Adrenal gland (tissue), 12 donors: ENCODE results near the gene BMP8A. TPM values are rescaled to one million over a fixed set of nuclear protein-coding genes. Genes with fewer than 3 reads are reported as not detected.
"Not testable (repeated sequence)": the region's sequence is repeated elsewhere in the genome, so short reads cannot be mapped to it uniquely, and the experiment has no call there.

Experiments used
- DNase-seq, 7 donors: peaks; one replicate each; pipeline ENCODE4 v3.0.0-alpha.2; 2019 to 2020
- H3K27ac ChIP-seq, 5 donors: fragments of 200-600 bp; sonication (generic) in 4 of 5; 1 replicate in 3 of 5; 2 replicates in 2 of 5; pipeline versions ENCODE4 v1.5.1 to v1.8.0; 2016 to 2020; ENCODE audit warnings: mild to moderate bottlenecking in 1 of 5
- H3K27me3 ChIP-seq: fragments of 200-600 bp; 2 replicates; pipeline ENCODE4 v1.8.0; 2021
- H3K36me3 ChIP-seq, 2 donors: fragments of 200-600 bp; replicated peaks in 1 of 2; 1 replicate in 1 of 2; 2 replicates in 1 of 2; pipeline versions ENCODE4 v1.5.1 to v1.8.0; 2018 to 2022
- H3K4me1 ChIP-seq, 2 donors: fragments of 200-600 bp; replicated peaks in 1 of 2; 1 replicate in 1 of 2; 2 replicates in 1 of 2; pipeline versions ENCODE4 v1.5.1 to v1.8.0; 2018 to 2021
- H3K4me3 ChIP-seq, 4 donors: fragments of 200-600 bp; sonication (generic) in 3 of 4; one replicate each; pipeline ENCODE4 v1.5.1; 2016 to 2018
- H3K9me3 ChIP-seq, 3 donors: fragments of 200-600 bp; sonication (generic) in 1 of 3; replicated peaks in 1 of 3; 1 replicate in 2 of 3; 2 replicates in 1 of 3; pipeline versions ENCODE4 v1.5.1 to v1.8.0; 2016 to 2021
- POLR2A ChIP-seq, 2 donors: fragments of 450-650 bp; IDR thresholded peaks; one replicate each; pipeline ENCODE4 v1.6.1; 2017; ENCODE audit warnings: antibody characterized with exemption in 2 of 2, mild to moderate bottlenecking in 2 of 2, moderate library complexity in 1 of 2
- WGBS, 4 donors: extraction: QIAGEN DNeasy Blood & Tissue Kit in 2 of 4; methylation state at CpG; one replicate each; pipeline versions ENCODE4 v1.1.5 to v1.1.7; 2013 to 2017; 5-methylcytosine and 5-hydroxymethylcytosine counted together
- intact Hi-C, 2 donors: fragments of 100-400 bp; cut with DNase I; formaldehyde crosslinking; loops; one replicate each; pipeline versions ENCODE4 v1.14.1 to v1.15.0; 2022 to 2023
- polyA plus RNA-seq, 3 donors: library from polyadenylated mRNA; stranded (reverse); fragments of 200-250 nt in 2 of 3; fragments of 350-450 nt in 1 of 3; fragmentation: Illumina TruSeq in 1 of 3; extraction: RNeasy Lipid Tissue Mini Kit (QIAGEN cat#74804) in 1 of 3; gene quantifications; one replicate each; pipeline ENCODE4 v1.2.3, GENCODE V29; 2013 to 2014
- total RNA-seq, 9 donors: library from RNA; depleted of rRNA in 4 of 9; stranded (reverse); fragments of >200 nt in 4 of 9; fragments of 120-200 nt in 1 of 9; fragmentation: NEBNext Ultra II Directional in 1 of 9; extraction: Animal tissue kit (Norgen Biotek cat#: 25700) in 1 of 9; gene quantifications; one replicate each; pipeline versions ENCODE4 v1.1.0 to v1.2.4, GENCODE V29; 2013 to 2023
- TF ChIP-seq, protein P1 (sequence below), 6 experiments: fragments of 450-650 bp in 4 of 6; fragments of 200-600 bp in 2 of 6; sonication (generic) in 1 of 6; IDR thresholded peaks; 1 replicate in 5 of 6; 2 replicates in 1 of 6; pipeline versions ENCODE4 v1.5.1 to v1.8.0; 2016 to 2021; ENCODE audit warnings: antibody characterized with exemption in 6 of 6, mild to moderate bottlenecking in 2 of 6, moderate library complexity in 1 of 6
- donor health status: healthy with polysubstance abuse.
- donor health status: Bipolar disorder and iron deficiency.
- donor health status: DM: yes; HTN: yes; CAD: no.
- donor health status: DM: no; HTN: no; CAD: no.
- donor health status: DM: no; HTN: no; CAD: no.
- donor health status: DM: yes; HTN: yes; CAD: no.

The BMP8A gene
- total and polyA plus RNA-seq, 12 donors, result 0.09 to 1.7 (median 0.55) TPM; not detected in 1

DNA sequence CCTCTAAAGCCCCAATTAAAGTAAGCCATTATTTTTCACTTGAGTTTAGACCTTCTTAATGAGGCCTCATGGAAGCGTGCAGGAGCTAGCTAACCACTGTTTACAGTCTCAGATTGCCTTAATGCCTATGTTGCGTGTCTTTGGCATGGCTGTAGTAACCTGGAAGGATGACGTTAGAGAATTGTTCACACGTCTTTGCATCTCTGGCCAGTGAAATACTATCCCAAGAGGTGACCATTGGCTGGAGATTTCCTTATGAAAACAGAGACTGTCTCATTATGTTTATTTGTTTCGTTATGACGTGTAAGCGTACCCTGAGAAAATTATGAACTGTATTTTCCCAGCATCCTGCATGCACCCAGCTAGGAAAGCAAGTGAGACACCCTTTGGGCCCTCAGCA is 18.6 kb upstream of the BMP8A start:
- TF ChIP-seq, protein P1, sequence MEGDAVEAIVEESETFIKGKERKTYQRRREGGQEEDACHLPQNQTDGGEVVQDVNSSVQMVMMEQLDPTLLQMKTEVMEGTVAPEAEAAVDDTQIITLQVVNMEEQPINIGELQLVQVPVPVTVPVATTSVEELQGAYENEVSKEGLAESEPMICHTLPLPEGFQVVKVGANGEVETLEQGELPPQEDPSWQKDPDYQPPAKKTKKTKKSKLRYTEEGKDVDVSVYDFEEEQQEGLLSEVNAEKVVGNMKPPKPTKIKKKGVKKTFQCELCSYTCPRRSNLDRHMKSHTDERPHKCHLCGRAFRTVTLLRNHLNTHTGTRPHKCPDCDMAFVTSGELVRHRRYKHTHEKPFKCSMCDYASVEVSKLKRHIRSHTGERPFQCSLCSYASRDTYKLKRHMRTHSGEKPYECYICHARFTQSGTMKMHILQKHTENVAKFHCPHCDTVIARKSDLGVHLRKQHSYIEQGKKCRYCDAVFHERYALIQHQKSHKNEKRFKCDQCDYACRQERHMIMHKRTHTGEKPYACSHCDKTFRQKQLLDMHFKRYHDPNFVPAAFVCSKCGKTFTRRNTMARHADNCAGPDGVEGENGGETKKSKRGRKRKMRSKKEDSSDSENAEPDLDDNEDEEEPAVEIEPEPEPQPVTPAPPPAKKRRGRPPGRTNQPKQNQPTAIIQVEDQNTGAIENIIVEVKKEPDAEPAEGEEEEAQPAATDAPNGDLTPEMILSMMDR (IDR thresholded peaks at IDR 0.05), result no peak
- no peak for TF ChIP-seq POLR2A (IDR thresholded peaks at IDR 0.05)
- Histone ChIP-seq H3K4me3 (no peak overlapping the region), H3K4me1 (peaks cover 0 to 8% of the 10 kb centered on the region in 2 donors), H3K27me3 (no peaks in the 10 kb centered on the region), H3K9me3 (no peaks in the 10 kb centered on the region), H3K27ac (no peak overlapping the region), H3K36me3 (peaks cover 0 to 58% of the 10 kb centered on the region in 2 donors)
- no peak for DNase-seq
- intact Hi-C loops, result no loop called here
- 88 to 94% (median 92%) methylated on average over 7 of the region's 7 CpGs for WGBS, 4 donors

DNA sequence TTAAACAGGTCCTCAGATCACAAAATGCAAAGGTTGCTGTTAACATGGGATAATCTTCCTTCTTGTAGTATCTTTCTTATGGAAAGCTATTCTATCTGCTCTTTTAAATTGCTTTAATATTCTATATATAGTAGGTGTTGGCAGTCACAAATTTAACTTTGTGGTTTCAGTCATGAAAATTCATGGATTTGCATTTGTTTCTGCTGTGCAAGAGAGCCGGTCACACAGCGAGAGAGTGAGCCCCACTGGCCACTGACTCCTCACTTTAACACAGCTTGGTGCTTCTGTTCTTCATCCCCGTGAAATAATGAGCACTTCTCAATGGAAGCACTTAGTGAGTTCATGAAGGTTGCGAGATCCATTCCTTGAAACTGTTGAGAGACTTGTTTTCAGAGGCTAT is 18.1 kb upstream of the BMP8A start:
- no peak for DNase-seq
- intact Hi-C loops, result no loop called here
- WGBS, 4 donors, result 96 to 98% (median 97%) methylated on average over 4 of the region's 4 CpGs
- TF ChIP-seq, protein P1 (IDR thresholded peaks at IDR 0.05), result no peak
- no peak for TF ChIP-seq POLR2A (IDR thresholded peaks at IDR 0.05)
- H3K4me1 ChIP-seq, result peaks cover 0 to 8% of the 10 kb centered on the region in 2 donors
- H3K27ac ChIP-seq, result no peak overlapping the region
- H3K4me3 ChIP-seq, result no peak overlapping the region
- H3K36me3 ChIP-seq, result peaks cover 0 to 53% of the 10 kb centered on the region in 2 donors
- H3K27me3 ChIP-seq, result no peaks in the 10 kb centered on the region
- no peaks in the 10 kb centered on the region for H3K9me3 ChIP-seq

DNA sequence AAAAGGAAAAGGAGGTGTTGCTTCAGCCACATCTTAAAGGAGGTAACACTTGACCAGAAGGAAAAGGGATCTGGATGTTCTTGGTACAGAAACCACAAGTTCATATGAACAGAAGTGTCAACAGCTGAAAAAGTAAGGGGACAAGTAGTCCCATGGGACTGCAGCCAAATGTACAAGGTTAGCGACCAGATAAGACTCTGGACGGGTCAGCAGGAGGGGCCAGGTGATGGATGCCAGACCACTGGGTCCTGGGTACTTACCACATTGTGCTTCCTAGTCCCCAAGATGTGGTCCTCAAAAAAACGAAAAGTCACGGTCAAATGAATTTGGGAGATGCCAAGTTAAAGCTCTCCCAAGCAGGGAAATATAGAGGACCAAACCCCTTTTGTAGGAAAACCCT is 16.6 kb upstream of the BMP8A start:
- H3K4me3 ChIP-seq, result no peak overlapping the region
- H3K27ac ChIP-seq, result no peak overlapping the region
- 52 to 58% (median 57%) methylated on average over 4 of the region's 4 CpGs for WGBS, 4 donors
- peaks cover 0 to 50% of the 10 kb centered on the region in 2 donors for H3K36me3 ChIP-seq
- no peak for TF ChIP-seq POLR2A (IDR thresholded peaks at IDR 0.05)
- TF ChIP-seq, protein P1 (IDR thresholded peaks at IDR 0.05), result no peak
- DNase-seq, result peak in 3 of 7 donors; percentile 27 to 52 (median 48)
- H3K9me3 ChIP-seq, result no peaks in the 10 kb centered on the region
- intact Hi-C loops, result no loop called here
- H3K4me1 ChIP-seq, result peaks cover 0 to 8% of the 10 kb centered on the region in 2 donors
- H3K27me3 ChIP-seq, result no peaks in the 10 kb centered on the region

DNA sequence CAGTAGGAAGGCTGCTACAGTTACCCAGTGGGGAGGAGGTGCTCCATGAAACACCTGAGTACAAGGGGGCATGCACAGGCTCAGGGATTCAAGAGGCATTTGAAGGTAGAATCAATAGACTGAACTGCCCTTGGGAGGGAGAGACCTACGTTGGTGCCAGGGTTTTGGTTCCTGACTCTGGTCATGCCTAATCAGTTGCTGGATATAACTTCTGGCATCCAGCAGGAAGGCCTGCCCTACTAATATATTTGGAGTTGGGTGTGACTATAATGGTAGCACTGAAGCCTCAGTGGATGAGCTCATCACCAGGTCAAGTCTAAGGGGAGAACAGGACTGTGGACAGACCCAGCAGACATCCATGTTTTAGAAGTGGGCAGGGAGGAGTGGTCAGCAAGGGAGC is 15.9 kb upstream of the BMP8A start:
- H3K4me1 ChIP-seq, H3K9me3 ChIP-seq, intact Hi-C loops, DNase-seq, H3K27me3 ChIP-seq, H3K4me3 ChIP-seq, H3K27ac ChIP-seq: not testable (repeated sequence)
- H3K36me3 ChIP-seq, result peaks cover 0 to 54% of the 10 kb centered on the region in 2 donors
- 33 to 56% (median 46%) methylated on average over 1 of the region's 1 CpG for WGBS, 4 donors

DNA sequence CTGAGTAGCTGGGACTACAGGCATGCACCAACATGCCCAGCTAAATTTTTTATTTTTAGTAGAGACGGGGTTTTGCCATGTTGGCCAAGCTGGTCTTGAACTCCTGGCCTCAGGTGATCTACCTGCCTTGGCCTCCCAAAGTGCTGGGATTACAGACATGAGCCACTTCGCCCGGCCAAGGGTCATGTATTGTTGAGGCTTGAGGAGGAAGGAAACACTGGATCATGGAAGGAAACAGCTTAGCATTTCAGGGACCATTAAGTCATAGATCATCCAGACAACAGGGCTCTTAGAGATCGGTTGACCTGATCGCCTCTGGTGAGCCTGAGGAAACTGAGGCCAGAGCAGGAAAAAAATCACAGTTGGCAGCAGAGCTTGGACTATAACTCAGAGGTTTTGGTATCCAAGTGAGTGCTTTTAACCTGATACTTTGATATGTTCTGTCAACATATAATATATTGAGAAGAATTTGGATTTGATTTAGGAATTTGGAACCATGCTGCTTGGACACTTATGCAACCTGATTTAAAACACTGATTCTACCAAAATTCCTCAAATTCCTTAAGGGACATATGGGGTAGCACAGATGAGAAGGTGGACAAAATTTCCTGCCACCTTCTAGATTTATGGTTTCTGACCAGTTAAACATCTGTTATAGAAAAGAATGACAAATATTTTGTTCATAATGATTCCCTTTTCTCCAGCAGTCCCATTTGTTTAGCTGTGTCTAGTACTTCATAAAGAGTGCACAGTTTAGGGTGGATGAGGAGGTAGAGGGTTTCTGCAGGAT is 13.1 kb upstream of the BMP8A start:
- TF ChIP-seq, protein P1 (IDR thresholded peaks at IDR 0.05), result no peak
- no peak for TF ChIP-seq POLR2A (IDR thresholded peaks at IDR 0.05)
- no peak overlapping the region for H3K27ac ChIP-seq
- no peak overlapping the region for H3K4me3 ChIP-seq
- 72 to 93% (median 80%) methylated on average over 5 of the region's 5 CpGs for WGBS, 4 donors
- DNase-seq, result no peak
- H3K9me3 ChIP-seq, result no peaks in the 10 kb centered on the region
- H3K27me3 ChIP-seq, result no peaks in the 10 kb centered on the region
- H3K4me1 ChIP-seq, result peaks cover 0 to 8% of the 10 kb centered on the region in 2 donors
- intact Hi-C loops, result no loop called here
- H3K36me3 ChIP-seq, result peaks cover 0 to 45% of the 10 kb centered on the region in 2 donors
